ENCODE measurements around the gene NKPD1. TPM values are rescaled to one million over a fixed set of nuclear protein-coding genes. Genes with fewer than 3 reads are reported as not detected.

Gene NKPD1
- total and polyA plus RNA-seq, 9 of the 15 experiments (the other 6 are each of a cell fraction or from before 2014, with no cell fraction given), result 0.03 to 0.09 (median 0.04) TPM; not detected in 5

- TF ChIP-seq ATF7 (IDR thresholded peaks at IDR 0.05) (peak; percentile 55; the same call in 1 of the 2 replicates), CBX5 (IDR thresholded peaks at IDR 0.05; ENCODE audit: borderline replicate concordance, low read depth) (no peak), CBX1 (IDR thresholded peaks at IDR 0.05; ENCODE audit: low read depth) (0 out of 2 replicates have a peak, but pooled peaks have one; percentile 29), CGGBP1 (CRISPR knock-in tag; IDR thresholded peaks at IDR 0.05) (no peak), AFF4 (CRISPR knock-in tag; IDR thresholded peaks at IDR 0.05) (no peak), MEF2A (IDR thresholded peaks at IDR 0.05; ENCODE audit: control insufficient read depth, low read depth, low read length) (no peak), ZFPM2 (CRISPR knock-in tag; IDR thresholded peaks at IDR 0.05) (no peak; the same call in 1 of the 2 replicates), ZNF280B (CRISPR knock-in tag; IDR thresholded peaks at IDR 0.05) (no peak), ZBTB7A (IDR thresholded peaks at IDR 0.05; ENCODE audit: borderline replicate concordance, control insufficient read depth, low read depth, low read length) (peak; percentile 59; the same call in 1 of the 2 replicates), ZC3H8 (IDR thresholded peaks at IDR 0.05) (no peak), FOSL1 (tag; conservative IDR thresholded peaks at IDR 0.05) (no peak), NCOA6 (IDR thresholded peaks at IDR 0.05) (peak; percentile 71; the same call in 1 of the 2 replicates), ZBED1 (IDR thresholded peaks at IDR 0.05) (no peak), ZFP1 (CRISPR knock-in tag; IDR thresholded peaks at IDR 0.05) (no peak), ZNF280A (IDR thresholded peaks at IDR 0.05; ENCODE audit: low read depth, partially characterized antibody) (no peak), ZNF197 (CRISPR knock-in tag; IDR thresholded peaks at IDR 0.05; ENCODE audit: low read depth) (no peak), RAD21 (CRISPR knock-in tag; conservative IDR thresholded peaks at IDR 0.05 in 1 of 2, IDR thresholded peaks at IDR 0.05 in 1 of 2) (no peak; a peak in 1 of 4 replicates), ZBTB1 (CRISPR knock-in tag; IDR thresholded peaks at IDR 0.05; ENCODE audit: borderline replicate concordance, low read depth) (peak; percentile 66; the same call in 1 of the 2 replicates), DIDO1 (tag; IDR thresholded peaks at IDR 0.05; ENCODE audit: low read depth) (no peak), CREM (IDR thresholded peaks at IDR 0.05; ENCODE audit: low read depth) (peak; percentile 76), ZSCAN32 (CRISPR knock-in tag; IDR thresholded peaks at IDR 0.05) (no peak)
These were observed 18.5 kb upstream of the NKPD1 start (continued) for GRCh38 chr19:45179072-45179891.

All from K562 (cell line).